Activated gamma-delta T cell (primary cell): Measurements from ENCODE around the gene STARD9.
"Not testable (repeated sequence)": the region's sequence is repeated elsewhere in the genome, so short reads cannot be mapped to it uniquely, and the experiment has no call there.

Experiments
- DNase-seq: peaks from one replicate; lab custom pipeline; 2025; lab: John Stamatoyannopoulos, UW
- total RNA-seq, 2 donors: gene quantifications; one replicate each; lab custom pipeline; 2026; lab: John Stamatoyannopoulos, UW

Gene STARD9
- 79.6 to 90.6 reads per million in 2 donors for total RNA-seq

DNA sequence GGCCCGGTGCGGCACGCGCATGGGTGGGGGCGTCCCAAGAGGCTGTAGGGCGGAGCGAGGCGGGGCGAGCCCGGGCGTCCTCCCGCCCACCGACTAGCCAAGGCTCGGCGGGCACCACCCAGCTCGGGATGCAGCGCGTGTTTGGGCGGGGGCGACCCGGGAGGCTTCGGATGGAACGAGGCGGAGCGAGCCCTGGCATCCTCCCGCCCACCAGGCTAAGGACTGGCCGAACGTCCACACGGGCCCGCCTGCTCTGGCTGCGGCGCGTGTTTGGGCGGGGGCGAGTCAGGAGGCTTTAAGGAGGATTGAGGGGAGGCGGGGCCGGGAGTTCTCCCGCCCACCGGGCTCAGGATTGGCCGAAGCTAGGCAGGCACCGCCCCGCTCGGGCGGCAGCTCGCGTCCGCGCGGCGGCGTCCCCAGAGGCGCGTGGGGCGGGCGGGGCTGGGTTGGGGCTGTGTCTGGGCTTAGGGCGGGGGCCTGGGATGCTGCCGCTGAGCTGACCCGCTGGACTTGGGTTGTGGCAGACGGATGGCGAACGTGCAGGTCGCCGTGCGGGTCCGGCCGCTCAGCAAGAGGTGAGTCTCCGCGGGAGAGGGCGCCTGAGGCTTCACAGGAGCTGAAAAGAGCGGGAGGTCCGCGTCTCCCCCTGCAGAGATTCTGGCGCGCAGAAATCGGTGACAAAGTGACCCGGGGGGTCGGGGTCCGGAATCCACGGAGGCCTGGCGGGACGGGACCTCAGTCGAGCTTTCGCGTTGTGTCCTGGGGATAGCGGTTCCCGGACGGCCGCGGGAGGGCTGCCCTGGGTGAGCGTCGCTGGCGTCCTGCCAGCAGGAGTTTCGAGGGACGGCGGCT, at the start of gene STARD9:
STARD9 (plus strand) TSS at position 419 of the 852 bp plus-strand sequence; CDS start at position 529, 110 bp downstream.
- peak; percentile 93 for DNase-seq

DNA sequence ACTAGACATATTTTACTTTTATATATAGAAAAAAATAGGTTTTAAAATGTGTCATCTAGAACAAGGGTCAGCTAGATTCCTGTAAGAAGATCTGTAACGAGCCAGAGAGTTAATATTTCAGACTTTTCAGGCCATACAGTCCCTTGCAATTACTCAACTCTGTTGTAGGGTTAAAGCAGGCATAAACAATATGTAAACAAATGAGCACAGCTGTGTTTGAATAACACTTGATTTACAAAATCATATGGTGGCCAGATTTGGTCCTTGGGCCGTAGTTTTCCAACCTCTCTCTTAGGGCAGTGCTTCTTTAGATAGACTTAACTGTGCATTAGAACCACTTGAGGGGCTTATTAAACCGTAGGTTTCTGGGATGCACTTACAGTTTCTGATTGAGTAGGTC, 46.4 kb upstream of the STARD9 start:
- DNase-seq = no peak

DNA sequence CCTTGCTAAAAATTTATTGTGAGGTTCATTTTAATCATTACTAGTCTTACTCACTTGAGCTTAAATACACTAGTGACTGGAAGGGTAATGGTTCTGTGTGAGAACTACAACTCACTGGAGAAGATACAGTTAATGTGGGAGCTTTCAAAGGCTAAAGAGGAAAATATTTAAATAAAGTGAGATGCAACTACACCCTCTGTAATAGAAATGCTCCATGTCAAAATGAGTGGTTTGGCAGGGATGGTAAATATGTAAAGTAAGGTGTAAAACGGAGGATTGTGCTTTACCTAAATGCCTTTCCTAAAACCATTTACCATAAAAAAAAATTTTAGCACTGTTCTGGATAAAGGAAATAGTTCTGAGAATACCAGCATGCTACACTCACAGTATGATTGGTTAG, 42.2 kb upstream of the STARD9 start:
- DNase-seq = no peak

- no peak for DNase-seq
Measured at GRCh38 chr15:42544853-42545629, 30.4 kb upstream of the STARD9 start.

DNA sequence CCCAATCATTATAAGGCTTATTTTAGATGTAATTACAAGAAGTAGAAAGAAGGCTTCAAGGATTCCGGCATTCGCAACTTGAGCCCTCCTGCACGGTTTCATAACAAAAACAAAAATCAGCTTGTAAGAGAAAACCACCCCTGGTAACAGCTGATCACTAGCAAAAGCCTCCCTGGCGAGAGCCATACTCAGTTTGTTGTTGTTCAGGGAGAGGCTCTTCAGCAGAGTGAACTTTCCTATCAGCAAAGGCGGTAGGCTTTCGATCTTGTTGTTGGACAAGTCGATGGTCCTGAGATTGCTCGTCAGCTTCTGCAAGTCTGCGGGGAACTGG, 27.5 kb upstream of the STARD9 start:
- DNase-seq = no peak

DNA sequence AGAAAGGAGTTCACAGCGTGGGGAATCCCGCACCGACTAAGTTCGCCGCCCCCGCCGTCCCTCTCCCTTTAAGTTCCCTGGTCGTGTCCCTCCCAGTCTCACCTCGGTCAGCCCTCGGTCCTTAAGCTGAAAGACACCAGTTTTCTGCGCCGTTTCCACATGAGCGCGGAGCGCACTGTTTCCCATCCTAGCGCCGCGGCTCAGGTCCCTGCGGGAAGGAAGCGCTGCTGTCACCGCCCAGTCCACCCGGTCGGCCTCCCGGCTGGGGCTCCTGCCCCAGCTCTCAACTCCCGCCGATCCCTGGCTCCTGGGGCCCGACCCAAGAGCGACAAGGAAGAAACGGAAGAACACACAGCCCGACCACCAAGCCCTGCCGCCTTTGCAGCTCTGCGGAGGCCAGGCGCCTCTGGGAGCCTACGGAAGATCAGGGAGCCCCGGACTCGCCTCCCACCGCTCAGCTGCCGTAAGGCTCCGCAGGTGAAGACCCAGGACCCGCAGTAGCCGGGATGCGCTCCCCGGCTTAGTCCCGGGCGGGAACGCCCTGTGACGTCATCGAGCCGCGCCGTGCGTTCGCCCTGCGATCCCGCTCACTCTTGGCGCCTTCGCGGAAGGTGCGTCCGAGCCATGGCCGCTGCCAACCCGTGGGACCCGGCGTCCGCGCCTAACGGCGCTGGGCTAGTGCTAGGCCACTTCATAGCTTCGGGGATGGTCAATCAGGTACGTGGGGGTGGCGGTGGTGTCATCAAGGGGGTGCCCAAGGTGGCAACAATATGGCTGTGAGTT, 27.0 kb upstream of the STARD9 start, which contains the start of the genes HAUS2 and LRRC57:
HAUS2 (plus strand) TSS at position 590 of the 783 bp plus-strand sequence; CDS start at position 625, 35 bp downstream.
LRRC57 (minus strand) TSS at position 545 of the 783 bp plus-strand sequence; CDS start at position 186, 359 bp downstream.
- DNase-seq = peak; percentile 80

GRCh38 chr15:42549032-42549491, 26.3 kb upstream of the STARD9 start:
- DNase-seq = no peak

GRCh38 chr15:42549741-42550392, 25.5 kb upstream of the STARD9 start:
- no peak for DNase-seq

DNA sequence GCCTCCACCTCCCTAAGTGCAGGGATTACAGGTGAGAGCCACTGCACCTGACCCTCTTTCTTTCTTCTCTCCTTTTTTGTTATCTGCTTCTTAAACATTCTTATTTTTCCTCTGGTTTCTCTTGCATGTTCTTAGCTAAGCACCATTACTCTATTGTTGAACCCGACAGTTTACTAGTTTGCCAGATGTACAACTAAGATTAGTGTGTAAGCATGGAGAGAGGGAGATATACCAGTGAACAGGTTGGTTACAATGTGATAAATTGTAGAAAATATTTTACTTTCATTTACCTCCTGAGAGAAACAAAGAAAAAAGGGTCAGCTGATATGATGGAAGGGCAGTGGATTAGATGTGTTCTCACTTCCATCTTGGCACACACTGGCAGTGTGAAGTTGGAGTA, 21.9 kb upstream of the STARD9 start:
- DNase-seq = no peak

- DNase-seq = not testable (repeated sequence)
Measured at GRCh38 chr15:42556550-42557207, 18.7 kb upstream of the STARD9 start.

- no peak for DNase-seq
Measured at GRCh38 chr15:42558739-42559138, 16.7 kb upstream of the STARD9 start.

- DNase-seq = no peak
Measured at GRCh38 chr15:42576040-42576594, 711 bp downstream of the STARD9 start.

DNA sequence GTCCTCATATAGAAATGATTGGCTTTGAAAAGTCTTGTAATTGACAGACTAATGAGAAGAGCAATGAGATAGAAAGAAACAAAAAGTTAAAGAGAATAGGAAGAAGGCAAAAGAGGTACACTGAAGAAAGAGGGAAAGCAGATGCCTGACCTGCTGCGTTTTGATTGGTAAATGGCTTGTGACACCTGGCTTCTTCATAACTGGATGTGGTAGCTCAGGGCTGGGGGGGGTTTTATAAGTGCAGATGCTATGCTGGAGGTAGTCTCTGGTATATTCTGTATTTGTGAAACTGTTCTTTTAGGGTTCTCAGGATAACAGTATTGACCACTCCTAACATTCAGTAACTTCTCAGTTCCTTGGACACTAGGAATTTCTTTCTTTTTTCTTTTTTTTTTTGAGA, 1.4 kb downstream of the STARD9 start:
- DNase-seq = no peak

- no peak for DNase-seq
Measured at GRCh38 chr15:42577514-42578031, 2.2 kb downstream of the STARD9 start.

DNA sequence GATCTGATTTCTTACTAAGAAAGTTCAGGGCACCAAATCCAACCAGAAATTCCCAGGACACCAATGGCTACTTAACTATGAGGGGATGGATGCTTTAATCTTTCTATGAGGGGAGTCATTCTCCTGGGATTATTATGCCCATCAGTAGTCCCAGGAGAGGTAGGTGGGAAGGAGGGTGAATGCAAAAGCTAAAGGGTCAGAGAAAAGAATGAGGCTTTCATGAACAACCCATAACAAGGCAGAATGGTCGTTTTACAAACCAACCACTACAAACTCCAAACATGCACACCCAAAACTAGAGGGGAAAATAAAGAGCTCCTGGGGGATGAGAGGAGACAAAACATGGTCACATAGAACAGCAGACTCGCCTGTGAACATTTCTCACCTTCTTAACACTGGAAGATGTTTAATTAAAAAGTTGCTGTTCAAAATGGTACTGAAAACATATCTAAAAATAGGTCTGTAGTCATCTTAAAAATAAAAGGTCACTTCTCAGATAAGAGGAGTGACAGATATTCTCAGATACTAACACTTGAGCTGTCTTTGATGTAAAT, 3.7 kb downstream of the STARD9 start:
- no peak for DNase-seq

DNA sequence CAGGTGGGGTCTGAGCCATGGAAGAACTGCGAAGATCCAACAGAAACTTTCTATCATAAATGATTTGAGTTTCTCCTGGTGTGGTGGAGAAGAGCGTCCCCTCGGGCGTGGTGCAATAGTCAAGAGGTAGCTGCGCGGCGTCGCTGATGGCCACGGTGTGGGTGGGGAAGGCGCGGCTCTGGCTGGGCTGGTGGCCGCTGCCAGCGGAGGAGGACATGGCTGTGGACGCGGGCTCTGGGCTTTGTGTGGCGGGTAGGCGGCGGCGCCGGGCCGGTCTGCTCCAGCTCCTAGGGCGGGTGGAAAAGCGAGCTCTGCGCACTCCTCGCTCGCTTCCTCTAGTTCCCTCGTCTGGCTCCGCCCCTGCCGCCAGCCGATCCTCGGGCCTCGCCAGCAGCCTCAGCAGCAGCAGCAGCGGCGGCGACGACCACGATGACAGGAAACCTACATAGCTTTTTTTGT, 5.9 kb downstream of the STARD9 start:
- DNase-seq = peak; percentile 56

DNA sequence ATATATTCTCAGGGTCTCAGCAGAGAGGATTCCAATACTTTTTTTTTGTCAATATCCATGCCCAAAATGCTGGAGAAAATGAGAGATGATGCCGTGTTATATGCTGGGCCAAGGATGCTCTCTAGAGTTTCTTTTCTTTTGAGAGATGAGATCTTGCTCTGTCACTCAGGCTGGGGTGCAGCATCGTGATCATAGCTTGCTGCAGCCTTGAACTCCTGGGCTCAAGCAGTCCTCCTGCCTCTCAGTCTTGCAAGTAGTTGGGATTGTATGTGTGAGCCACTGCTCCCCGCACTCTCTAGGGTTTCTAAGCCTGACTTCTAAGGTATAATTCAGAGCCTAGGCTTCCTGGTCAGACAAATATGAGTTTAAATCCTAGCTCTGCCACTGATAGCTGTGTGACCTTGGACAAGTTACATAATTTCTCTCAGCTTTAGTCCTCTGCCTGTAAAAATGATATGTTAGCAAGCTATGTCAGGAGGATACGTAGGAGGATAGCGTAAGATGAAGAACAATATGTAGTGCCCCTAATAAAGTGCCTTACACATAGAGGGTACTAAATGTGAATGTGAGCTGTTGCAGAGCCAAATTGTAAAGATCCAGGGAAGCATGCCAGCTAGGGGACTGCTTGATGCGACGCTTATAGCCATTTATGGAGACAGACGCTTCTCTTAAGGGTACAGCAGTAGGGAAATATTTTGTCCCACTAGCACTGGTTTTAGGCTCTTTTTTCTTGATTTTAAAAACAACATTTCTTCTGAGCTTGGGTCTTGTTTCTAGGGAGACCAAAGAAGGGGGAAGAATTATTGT, 7.4 kb downstream of the STARD9 start:
- DNase-seq = no peak

DNA sequence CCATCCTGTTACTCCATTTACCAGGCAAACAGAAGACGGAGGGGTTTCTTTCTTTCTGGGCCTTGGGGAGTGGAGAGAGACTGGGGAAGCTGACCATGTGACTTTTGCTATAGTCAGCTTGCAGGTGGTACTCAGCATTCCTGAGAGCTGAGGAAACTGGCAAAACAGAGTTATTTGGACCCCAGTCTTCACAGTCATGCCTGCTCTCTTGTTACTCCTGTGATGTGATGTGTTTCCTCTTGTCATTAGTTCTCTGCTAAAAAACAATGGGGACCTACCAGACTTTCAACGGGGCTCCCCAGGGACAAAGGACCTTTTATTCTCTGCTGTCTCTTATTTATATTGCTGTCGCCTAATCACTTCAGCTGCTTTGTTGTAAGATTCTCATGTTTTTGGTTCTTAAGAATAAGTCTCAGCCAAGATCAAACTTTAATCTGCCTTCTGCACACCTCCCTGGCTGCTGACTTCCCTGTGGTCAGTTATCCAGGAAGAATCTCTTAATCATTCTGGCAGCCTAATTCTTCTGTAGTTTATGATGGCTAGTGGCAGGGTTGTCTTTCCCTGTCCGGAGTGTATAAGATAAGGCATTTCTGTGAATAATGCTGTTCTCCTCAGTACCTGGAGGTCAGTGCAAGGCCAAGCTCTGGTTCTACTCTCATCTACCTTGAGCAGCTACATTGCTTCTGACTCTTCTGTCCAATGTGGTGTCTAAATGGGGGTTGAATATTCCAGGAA, 8.8 kb downstream of the STARD9 start:
- DNase-seq = no peak
